Measurements from ENCODE around the gene NADSYN1.

DNA sequence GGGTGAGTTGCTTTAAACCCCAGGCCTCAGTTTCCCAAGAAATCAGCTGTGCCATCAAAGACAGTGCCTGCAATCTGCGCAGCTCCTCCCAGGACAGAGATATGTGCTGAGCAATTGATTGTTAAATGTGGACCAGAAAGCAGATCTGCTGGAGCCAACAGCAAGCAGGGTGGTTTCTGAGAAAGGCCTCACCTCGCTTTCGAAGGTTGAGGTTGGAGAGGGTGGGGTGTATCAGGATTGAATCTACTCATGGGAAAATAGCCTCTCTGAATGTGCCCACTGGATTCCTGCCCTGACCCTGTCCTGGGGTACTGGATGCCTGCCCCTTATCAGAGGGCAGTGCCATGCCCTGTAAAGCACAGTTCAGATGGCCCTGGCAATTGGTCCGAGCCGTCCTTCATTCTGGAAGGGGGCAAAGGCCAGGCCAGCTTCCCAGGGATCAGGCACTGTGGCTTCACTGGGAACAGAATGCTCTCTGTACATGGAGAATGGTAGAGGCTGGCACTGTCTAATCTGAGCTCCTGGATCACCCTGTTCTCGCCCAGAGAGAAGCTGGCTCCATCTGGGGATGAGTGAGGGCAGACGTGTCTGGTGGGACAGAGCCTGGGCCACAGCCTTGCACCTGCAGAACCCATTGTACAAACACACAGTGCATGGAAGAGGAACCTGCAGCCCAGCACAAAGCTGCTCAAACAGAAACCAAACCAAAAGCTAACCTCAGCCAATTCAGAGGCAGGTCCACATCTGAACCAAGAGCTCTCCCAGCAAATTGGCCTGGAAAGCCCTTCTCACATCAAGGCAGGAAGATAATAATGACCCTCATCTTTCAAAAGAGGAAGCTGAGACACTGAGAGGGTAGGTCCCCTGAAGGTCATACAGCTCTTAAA, 20.0 kb upstream of the NADSYN1 start:
- TF ChIP-seq EZH2phosphoT487 (IDR thresholded peaks at IDR 0.05; ENCODE audit: insufficient read depth, low read depth) (no peak), EZH2 (IDR thresholded peaks at IDR 0.05; ENCODE audit: insufficient read depth, poor library complexity, severe bottlenecking) (no peak)
